ENCODE data around the gene USP28. TPM values are rescaled to one million over a fixed set of nuclear protein-coding genes. Genes with fewer than 3 reads are reported as not detected.
"Not testable (repeated sequence)": the region's sequence is repeated elsewhere in the genome, so short reads cannot be mapped to it uniquely, and the experiment has no call there.

The USP28 gene
- total RNA-seq, 1 experiment from 2014 or later, result 34.7 TPM

- in situ Hi-C loops (cut with HindIII; ENCODE audit: low pct_unique_long_range_greater_than_20kb, low sequenced_read_pairs), result no loop called here
- DNase-seq (ENCODE audit: low read depth, low spot score), result no peak
Measured at GRCh38 chr11:113805640-113806039, 69.7 kb downstream of the USP28 start.

- DNase-seq (ENCODE audit: low read depth, low spot score), result no peak
- in situ Hi-C loops (cut with HindIII; ENCODE audit: low pct_unique_long_range_greater_than_20kb, low sequenced_read_pairs), result no loop called here
Measured at GRCh38 chr11:113802621-113803020, 72.8 kb downstream of the USP28 start.

GRCh38 chr11:113796663-113797259, 78.6 kb downstream of the USP28 start:
- in situ Hi-C loops (cut with HindIII; ENCODE audit: low pct_unique_long_range_greater_than_20kb, low sequenced_read_pairs), result no loop called here

GRCh38 chr11:113789675-113790320, 85.6 kb downstream of the USP28 start:
- in situ Hi-C loops (cut with HindIII; ENCODE audit: low pct_unique_long_range_greater_than_20kb, low sequenced_read_pairs), result no loop called here

More at GRCh38 chr11:113796663-113797259, 78.6 kb downstream of the USP28 start:
- DNase-seq (ENCODE audit: low read depth, low spot score), result peak; percentile 62

GRCh38 chr11:113789016-113789415, 86.4 kb downstream of the USP28 start:
- DNase-seq (ENCODE audit: low read depth, low spot score); in situ Hi-C loops (cut with HindIII; ENCODE audit: low pct_unique_long_range_greater_than_20kb, low sequenced_read_pairs): not testable (repeated sequence)

More at GRCh38 chr11:113789675-113790320, 85.6 kb downstream of the USP28 start:
- no peak for DNase-seq (ENCODE audit: low read depth, low spot score)

GRCh38 chr11:113782134-113782533, 93.2 kb downstream of the USP28 start:
- no peak for DNase-seq (ENCODE audit: low read depth, low spot score)
- in situ Hi-C loops (cut with HindIII; ENCODE audit: low pct_unique_long_range_greater_than_20kb, low sequenced_read_pairs), result no loop called here

- in situ Hi-C loops (cut with HindIII; ENCODE audit: low pct_unique_long_range_greater_than_20kb, low sequenced_read_pairs), result no loop called here
- DNase-seq (ENCODE audit: low read depth, low spot score), result no peak
Measured at GRCh38 chr11:113781682-113782081, 93.7 kb downstream of the USP28 start.

GRCh38 chr11:113779496-113779895, 95.9 kb downstream of the USP28 start, which contains the start of gene CLDN25:
CLDN25 (plus strand) TSS chr11:113779796; CDS start chr11:113779796, 0 bp downstream.
- in situ Hi-C loops (cut with HindIII; ENCODE audit: low pct_unique_long_range_greater_than_20kb, low sequenced_read_pairs), result no loop called here
- no peak for DNase-seq (ENCODE audit: low read depth, low spot score)

- in situ Hi-C loops (cut with HindIII; ENCODE audit: low pct_unique_long_range_greater_than_20kb, low sequenced_read_pairs), result no loop called here
- DNase-seq (ENCODE audit: low read depth, low spot score), result no peak
Measured at GRCh38 chr11:113778111-113778910, 97.1 kb downstream of the USP28 start.

- no peak for DNase-seq (ENCODE audit: low read depth, low spot score)
- in situ Hi-C loops (cut with HindIII; ENCODE audit: low pct_unique_long_range_greater_than_20kb, low sequenced_read_pairs), result no loop called here
Measured at GRCh38 chr11:113774174-113774503, 101.2 kb downstream of the USP28 start.

- DNase-seq (ENCODE audit: low read depth, low spot score), result peak; percentile 93
- in situ Hi-C loops (cut with HindIII; ENCODE audit: low pct_unique_long_range_greater_than_20kb, low sequenced_read_pairs), result no loop called here
Measured at GRCh38 chr11:113773416-113774173, 101.8 kb downstream of the USP28 start, which contains the start of gene ZW10. ZW10 (minus strand) TSS chr11:113773692; CDS start chr11:113773666, 26 bp downstream.

- in situ Hi-C loops (cut with HindIII; ENCODE audit: low pct_unique_long_range_greater_than_20kb, low sequenced_read_pairs), result no loop called here
Measured at GRCh38 chr11:113773092-113773415, 102.3 kb downstream of the USP28 start.

GRCh38 chr11:113771964-113772363, 103.4 kb downstream of the USP28 start:
- in situ Hi-C loops (cut with HindIII; ENCODE audit: low pct_unique_long_range_greater_than_20kb, low sequenced_read_pairs), result no loop called here
- no peak for DNase-seq (ENCODE audit: low read depth, low spot score)

More at GRCh38 chr11:113773092-113773415, 102.3 kb downstream of the USP28 start:
- peak; percentile 9 for DNase-seq (ENCODE audit: low read depth, low spot score)

GRCh38 chr11:113764527-113765219, 110.7 kb downstream of the USP28 start:
- in situ Hi-C loops (cut with HindIII; ENCODE audit: low pct_unique_long_range_greater_than_20kb, low sequenced_read_pairs), result no loop called here
- DNase-seq (ENCODE audit: low read depth, low spot score), result no peak

GRCh38 chr11:113763040-113763439, 112.3 kb downstream of the USP28 start:
- DNase-seq (ENCODE audit: low read depth, low spot score); in situ Hi-C loops (cut with HindIII; ENCODE audit: low pct_unique_long_range_greater_than_20kb, low sequenced_read_pairs): not testable (repeated sequence)

GRCh38 chr11:113760241-113760640, 115.1 kb downstream of the USP28 start:
- DNase-seq (ENCODE audit: low read depth, low spot score), result no peak
- in situ Hi-C loops (cut with HindIII; ENCODE audit: low pct_unique_long_range_greater_than_20kb, low sequenced_read_pairs), result no loop called here

- DNase-seq (ENCODE audit: low read depth, low spot score), result no peak
- in situ Hi-C loops (cut with HindIII; ENCODE audit: low pct_unique_long_range_greater_than_20kb, low sequenced_read_pairs), result no loop called here
Measured at GRCh38 chr11:113752932-113753331, 122.4 kb downstream of the USP28 start.
